HG03457 (cell line): ENCODE measurements around the gene VEGFC.

Source experiments
- ATAC-seq: cut with Tn5 transposase; IDR thresholded peaks from one replicate; pipeline ENCODE4 v1.9.1; 2021; ENCODE audit warnings: moderate number of reproducible peaks; ENCODE audit not compliant: unreplicated experiment

Gene VEGFC

DNA sequence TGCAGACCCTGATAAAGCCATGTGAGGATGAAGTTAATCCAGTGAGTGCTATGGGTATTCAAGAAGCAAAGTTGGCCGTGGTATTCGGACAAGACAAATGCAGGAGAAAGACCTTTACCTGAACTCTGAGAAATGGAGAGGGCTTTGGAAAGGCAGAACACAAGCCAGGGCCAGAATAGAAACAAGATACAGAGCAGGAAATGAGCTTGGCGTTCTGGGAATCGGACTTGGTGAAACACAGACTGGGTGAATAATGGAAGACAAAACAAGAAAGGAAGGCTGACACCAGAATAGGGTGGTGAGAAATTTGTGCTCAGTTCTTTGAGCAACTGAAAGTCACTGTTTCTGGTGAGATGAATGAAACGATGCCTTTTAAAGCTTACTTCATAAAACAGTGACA, 83.3 kb downstream of the VEGFC start:
- ATAC-seq = no peak

DNA sequence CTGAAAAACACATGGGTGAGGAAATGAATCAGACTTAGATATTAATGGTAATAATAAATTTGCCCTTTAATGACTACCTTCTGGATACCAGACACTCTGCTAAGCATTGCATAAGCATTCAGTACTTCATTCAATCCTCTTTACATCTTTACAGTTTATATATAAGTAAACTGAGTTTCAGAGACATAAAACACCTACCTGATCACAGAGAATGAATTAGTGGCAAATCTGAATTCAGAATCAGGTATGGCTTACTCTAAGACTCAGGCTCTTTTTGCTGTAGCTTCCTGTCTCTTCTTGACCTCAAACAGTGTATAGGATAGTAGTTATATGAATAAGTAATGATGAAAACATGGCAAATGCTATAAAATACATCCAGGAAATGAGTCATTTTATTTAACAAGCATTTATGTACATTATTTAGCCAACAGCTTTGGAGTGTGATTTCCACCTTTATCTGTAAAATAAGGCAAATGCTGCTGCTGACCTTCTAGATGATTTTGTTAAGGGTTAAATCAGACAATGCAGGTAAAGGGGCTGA, 83.9 kb downstream of the VEGFC start:
- ATAC-seq = no peak

DNA sequence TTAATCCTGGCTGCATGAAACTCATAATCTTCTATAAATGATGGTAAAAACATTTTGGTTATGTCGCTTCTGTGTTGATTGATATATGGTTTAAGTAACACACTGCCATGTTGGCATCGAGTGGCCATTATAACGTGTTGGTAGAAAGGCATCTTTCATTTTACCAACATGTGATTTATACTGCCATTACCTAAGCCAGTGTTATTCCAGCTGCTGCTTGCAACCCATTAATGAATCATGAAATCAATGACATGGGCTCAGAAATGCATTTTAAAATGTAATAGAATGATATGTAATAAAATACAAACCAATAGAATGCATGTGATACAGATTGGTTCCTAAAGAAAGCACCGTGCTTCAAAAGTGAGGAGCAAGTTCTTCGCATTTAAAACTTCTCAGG, 102.0 kb downstream of the VEGFC start:
- ATAC-seq = no peak

DNA sequence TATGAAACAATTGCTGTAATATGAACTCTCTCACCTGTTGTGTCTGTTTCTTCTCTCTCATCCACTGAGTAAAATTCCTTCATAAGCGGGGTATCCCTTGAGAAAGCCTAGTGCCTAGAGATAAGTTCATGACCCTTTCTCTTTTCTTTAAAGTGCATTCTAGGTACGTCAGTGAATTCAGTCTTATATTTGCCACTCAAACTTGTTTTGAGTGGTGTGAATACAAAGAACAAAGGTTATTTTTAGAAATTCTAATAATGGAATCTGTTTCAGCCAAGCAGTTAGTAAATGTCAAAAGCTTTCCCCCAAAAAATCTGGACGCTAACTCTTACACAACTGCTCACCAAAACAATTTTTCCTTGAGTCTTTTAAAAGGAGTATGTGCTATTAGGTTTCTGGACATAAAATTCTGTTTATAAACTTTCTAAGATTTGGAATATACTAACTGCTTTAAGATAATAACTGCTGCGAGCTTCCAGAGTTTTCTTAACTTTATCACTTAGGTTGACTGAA, 112.0 kb downstream of the VEGFC start:
- ATAC-seq = no peak

DNA sequence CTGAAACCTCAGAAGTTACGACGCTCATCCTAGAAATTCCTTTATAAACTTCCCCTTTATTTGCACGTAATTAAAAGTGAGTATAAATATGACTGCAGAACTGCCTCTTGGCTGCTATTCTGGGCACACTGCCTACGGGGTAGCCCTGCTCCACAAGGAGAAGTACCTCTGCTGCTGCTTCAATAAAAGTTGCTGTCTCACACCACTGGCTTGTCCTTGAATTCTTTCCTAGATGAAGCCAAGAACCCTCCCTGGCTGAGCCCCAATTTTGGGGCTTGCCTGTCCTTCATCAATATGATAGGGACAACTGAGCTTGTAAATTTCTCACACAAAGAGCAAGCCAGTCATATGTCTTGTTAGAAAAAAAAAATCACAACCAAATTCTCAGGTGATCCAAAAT, 115.8 kb downstream of the VEGFC start:
- no peak for ATAC-seq

DNA sequence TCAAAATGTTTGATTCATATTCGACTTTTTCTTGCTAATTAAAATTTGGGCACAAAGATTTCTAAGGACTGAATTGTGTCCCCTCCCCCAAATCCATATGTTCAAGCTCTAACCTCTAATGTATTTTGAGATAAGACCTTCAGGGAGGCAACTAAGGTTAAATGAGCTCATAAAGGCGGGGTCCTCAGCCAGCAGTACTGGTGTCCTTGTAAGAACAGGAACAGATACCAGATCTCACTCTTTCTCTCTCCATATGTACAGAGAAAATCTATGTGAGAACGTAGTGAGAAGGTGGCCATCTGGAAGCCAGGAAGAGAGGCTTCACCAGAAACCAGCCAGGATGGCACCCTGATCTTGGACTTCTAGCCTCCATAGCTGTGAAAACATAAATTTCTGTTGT, 116.9 kb downstream of the VEGFC start:
- ATAC-seq = no peak

DNA sequence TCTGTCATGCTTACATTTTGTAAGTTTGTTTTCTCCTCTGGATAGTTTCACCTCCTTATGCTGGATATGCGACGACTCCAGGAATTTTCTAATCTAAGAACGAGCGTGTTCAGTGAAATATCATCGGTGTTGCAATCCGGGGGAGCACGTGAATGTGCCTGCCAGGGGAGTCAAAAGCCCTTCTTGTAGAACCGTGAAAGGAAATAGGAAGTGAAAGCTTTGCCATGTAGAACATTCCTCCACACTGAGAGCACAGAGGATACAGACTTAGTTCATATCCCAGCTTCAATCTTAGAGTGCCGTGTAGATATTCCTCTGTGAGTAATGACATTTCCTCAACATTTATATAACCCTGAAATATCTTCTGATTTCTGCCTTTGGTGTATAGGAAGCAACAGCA, 121.2 kb downstream of the VEGFC start:
- ATAC-seq = no peak

DNA sequence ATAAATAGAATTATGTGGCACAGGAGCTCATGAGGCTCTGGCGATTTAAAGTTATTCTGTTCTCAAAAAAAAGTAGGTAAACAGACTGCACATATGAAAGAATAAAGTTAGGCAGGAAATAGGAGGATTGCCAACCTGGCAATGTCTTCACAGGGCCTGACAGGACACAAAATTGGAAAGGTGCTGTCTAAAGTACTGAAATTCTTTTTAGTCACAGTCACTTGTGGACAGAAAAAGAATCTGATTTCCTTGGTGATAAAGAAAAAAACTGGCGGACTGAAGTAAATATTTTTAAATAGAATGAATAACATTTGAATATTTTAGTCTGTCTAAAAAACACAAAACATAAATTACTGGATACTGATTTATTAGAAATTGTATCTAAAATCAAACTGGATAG, 124.4 kb downstream of the VEGFC start:
- ATAC-seq = no peak

DNA sequence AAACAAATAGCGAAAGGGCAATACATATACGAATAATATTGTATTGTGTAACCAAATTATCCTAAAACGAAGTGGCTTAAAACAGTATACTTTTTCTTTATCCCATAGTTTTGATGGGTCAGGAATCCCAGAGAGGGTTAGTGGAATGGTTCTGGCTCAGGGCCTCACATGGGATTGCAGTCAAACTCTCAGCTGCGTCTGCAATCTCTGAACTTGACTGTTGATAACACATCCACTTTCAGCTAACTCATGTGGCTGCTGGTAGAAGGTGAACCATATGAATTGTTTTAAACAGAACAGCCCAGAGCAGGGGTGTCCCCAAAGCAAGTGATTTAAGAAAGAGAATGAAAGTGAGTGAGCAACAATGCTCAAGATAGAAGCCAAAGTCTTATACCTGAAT, 127.8 kb downstream of the VEGFC start:
- ATAC-seq = no peak

DNA sequence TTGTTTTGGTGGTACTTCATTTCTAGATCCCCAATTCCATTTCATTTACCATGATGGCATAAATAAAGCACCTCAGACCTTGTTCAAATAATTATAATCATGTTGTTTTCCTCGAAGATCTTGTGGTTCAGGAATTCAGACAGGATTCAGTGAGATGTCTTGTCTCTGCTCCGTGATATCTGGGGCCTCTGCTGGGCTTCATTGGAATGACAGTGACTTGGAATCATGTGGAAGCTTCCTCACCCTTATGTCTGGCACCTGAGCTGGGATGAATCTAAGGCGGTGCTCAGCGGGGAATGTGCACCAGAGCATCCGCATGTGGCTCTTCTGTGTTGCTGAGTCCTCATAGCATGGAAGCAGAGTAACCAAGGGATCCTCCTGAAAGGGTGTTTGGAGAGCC, 132.2 kb downstream of the VEGFC start:
- ATAC-seq = no peak

DNA sequence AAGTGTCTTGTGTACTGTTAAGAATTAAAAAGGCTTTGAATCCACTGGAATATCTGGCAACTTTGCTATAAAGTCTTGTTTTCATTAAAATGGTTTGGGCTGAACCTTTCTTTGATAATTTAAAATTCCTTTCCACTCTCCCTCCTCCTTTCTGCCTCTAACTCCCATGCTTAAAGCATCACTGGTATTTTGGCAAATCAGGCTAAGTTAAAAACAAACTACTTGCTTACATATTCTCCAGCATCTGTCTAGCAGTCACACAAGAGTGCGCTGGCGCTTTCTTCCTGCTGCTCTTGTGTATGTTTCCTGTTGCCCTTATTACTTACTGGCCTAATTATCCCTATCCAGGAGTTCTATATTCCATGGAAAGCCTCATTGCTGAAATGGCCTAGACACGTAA, 136.6 kb downstream of the VEGFC start:
- no peak for ATAC-seq

DNA sequence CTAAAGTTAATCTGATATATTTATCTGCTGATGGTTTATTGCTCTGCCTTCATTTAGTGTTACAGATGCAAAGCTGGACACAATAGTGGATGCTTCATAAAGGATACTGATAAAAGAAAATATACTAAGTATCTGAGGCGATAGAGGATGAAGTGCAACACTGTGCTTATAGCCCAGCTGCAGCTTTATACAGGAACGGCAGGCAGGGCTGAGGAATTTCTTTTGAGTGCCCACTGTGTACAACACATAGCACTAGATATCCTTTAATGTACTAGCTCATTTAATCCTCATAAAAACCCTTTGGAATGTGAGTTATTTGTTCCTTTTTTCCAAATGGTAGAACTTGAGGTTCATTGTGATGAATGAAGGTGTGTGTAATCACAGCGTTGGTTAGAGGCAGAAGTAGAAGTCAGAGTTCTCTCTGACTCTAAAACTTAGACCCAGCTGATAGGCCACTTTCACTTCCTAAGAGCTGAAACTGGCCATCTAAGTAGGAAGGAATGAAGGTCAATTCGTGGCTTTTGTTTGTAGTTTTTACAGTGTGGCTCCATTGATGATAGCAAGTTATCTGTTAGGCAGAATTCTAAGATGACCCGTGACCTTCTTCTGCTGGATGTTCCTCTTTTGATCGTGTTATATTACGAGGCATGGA, 138.0 kb downstream of the VEGFC start:
- ATAC-seq = no peak

DNA sequence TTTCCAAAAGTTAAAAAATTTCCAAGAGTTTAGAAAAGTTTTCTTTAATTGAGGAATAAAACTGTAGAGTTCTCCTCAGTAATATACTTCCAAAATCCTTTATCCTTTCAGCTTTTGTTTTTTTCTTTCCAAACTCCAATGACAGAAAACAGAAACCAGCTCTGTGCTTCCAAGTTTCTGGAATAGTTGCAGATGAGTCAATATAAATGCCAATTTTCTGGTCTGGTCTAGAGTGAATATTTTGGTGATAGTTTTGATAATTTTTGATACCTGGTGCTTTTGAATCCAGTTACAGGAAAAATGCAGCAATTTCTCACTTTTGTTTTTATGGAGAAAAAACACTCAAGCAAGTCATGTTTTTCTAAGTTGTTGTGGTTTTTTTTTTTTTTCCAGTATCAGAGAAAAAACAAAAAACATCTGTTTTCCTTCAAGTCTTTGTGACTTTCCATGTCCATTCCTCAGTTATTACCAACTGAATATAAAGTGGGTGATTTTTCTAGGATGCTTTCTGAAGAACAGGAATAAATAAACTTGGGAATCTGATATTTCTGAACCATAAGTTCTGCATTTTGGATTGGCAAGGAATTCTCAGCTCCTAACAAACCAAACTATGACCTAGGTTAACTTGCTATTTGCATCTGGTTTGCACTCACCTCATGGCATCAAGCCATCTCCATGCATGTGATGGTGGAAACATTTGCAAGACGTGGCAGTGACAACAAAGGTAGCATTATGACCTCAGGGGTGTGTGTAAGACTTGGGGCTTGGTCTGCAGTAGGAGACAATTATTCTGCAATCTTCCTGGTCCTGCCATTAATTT, 139.1 kb downstream of the VEGFC start:
- ATAC-seq = no peak

DNA sequence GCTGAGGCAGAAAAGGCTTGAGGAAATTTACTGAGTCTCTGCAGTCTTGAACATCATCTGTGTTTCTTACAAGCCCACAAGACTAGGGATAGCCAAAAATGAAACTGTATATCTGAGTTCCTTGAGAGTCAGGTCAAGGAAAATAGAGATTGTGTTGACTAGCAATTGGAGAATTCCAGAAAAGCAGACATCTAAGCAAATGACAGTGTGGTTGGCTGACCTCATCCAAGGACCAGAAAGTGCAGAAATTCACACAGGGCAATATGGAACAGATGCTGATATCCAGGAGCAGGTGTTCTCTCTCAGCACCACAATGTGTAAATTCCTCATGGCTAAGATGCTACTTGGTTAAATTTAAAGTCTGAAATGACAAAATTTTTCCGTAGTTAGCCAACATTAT, 146.4 kb downstream of the VEGFC start:
- ATAC-seq = no peak

DNA sequence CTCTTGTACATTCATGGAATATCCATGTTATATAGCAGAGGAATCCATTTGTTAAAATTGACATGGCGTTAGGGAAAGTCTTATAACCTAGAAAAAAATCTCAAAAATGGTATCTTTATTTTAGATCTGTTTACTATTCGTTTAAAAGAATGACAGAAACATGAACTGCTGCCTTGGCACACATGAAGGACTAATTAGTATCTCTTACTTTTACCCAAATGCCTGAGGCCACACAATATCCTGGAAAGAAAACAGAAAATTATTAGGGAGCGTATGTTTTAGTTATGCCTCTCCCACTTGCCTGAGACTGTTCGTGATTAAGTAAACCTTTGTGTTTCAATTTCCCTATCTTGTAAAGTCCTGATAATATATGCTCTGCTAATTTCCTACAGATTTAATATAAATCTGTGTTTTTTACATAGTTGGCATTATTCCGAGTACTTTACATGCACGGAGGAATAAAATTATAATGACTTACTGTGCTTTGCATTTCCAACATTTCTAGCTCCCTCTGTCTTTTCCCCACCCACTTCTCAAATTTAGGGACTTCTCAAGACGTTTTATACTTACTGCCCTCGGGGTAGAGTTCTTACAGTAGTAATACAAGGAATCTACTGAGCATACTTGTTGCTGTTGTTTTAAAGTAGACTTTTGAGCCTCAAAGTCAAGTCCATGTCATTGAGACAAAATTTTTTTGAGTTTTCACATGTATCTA, 147.3 kb downstream of the VEGFC start:
- ATAC-seq = no peak

DNA sequence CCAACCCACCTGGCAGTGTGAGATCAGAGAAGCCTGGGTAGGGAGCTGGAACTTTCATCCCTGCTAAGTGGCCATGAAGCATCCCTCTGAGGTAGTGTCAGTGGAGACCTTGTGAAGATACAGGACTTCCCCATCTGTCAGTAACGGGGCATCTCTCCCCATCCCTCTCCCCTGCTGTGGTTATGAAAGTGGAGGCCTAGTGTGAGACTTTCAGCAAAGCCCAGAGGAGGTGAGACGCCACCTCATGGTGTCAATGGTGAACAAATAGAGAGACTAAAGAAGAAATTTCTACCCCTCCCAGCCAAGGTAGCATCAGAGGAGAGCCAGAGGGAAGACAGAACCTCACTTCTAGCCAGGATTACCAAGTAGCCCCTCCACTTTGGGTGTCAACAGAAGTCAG, 150.2 kb downstream of the VEGFC start:
- ATAC-seq = peak; percentile 63

DNA sequence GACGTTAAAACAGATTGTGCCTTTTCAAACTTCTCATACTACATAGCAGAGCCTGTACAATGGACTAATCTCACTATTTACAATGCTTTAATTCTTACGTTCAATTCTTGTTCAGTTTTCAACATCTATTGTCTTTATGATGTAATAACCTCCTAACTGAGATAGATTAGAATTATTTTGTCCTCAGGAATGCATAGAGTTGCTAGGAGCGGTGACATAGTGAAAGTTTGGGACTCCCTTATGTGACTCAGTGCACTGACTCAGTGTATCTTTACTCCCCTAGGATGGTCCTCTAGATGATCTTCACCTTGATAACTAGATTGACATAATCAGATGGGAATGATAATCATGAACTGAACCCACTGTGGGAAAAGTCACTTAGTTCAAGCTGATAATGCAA, 151.5 kb downstream of the VEGFC start:
- no peak for ATAC-seq

DNA sequence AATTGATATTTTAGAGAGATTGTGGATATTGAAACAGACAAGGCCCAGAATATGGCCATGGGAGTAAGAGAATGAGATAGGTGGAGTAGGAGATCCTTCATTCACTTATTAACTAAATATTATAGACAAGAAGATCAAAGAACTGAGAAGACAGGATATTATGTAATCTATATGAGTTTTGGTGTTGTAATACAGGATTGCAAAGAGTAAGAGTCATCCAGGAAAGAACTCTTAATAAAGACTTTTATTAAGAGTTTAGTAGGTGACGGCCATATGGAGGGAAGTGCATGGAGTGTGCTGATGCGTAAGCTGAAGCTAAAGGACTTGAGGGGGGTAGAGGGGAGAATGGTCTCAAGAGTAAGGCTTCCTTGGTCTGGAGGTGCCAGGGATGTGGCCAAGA, 153.7 kb downstream of the VEGFC start:
- no peak for ATAC-seq

DNA sequence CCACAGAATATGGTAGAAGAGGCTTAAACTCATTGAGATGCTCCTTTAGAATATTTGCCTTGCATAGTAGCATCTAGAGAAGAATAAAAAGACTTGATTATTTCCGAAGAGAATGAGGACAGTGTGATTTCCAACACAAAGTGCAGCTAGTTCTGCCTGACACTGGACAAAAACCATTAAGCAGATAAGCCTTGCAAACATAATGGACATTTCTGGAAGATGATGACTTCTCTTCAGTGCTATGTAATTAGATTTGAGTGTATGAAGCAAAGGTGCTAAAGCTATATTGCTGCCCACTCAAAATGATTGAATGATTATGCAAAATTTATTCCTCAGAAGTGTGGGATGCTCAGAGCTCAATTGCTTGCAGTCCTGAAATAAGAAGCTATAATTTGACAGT, 156.4 kb downstream of the VEGFC start:
- ATAC-seq = no peak

DNA sequence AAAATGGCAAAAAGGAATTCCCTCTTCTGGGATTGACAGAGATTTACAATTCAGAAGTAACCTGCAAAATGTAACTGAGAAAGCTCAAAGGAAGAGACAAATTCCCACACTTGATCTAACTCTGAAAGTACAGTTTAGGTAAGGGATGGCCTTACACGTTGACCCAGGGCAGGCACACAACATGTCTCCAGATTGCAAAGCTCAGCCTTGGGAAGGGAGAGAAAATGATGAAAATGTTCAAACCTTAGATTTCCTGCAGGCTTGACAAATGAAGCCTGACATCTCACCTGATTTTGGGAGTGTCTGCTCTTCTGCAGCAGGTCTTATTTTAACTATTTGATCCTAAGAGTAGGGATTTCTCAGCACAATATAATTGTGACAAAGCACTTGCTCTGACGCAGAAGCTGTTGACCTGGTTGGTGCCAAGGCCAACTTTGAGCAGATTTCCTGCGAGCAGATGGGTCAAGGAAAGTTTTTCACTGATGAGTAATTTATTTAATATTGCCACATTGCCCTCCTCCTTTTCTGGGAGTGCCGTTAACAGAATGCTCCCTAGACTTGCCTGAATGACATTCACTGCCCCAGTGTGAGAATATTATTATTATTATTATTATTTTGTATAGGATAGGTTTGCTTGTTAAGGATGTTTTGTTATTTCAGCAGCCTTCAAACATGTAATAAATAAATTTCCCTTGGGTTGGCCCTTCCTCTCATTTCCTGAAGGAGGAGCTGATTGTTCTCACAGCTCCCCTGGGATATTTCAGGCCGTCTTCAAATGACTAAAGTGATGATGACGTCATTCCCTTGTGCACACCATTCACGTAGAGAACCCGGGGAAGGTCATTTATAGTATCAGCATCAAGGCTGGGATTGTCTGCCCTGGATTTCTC, 157.1 kb downstream of the VEGFC start:
- ATAC-seq = no peak
